HCT116 (cell line): ENCODE results near the gene SCGN. TPM values are rescaled to one million over a fixed set of nuclear protein-coding genes. Genes with fewer than 3 reads are reported as not detected.

Source experiments
- ATAC-seq: fragments of 200-7000 bp; cut with Tn5 transposase; 2 replicates; pipeline ENCODE4 v1.9.1; 2020; ENCODE audit warnings: mild to moderate bottlenecking, moderate library complexity
- BruUV-seq: library from RNA; stranded (reverse); fragments of 400-500 nt; replicated peaks from 2 replicates; lab custom pipeline; 2021; lab: Mats Ljungman, UMichigan
- CTCF ChIA-PET: fragments of 300-600 bp; sonication (Branson Sonifier 250); formaldehyde crosslinking; loops from one replicate; lab custom pipeline; 2021; ENCODE audit warnings: antibody characterized with exemption; lab: Charles Lee
- POLR2A ChIA-PET: fragments of 300-600, 350-600 bp; sonication (Branson Sonifier 250); formaldehyde crosslinking; loops from one replicate; lab custom pipeline; 2021; ENCODE audit warnings: antibody characterized with exemption; lab: Charles Lee
- RAD21 ChIA-PET, 2 experiments: fragments of 300-600 bp; sonication (Branson Sonifier 250); formaldehyde crosslinking; loops; one replicate each; lab custom pipeline; 2023; ENCODE audit warnings: low total read pairs in 2 of 2; ENCODE audit not compliant: uncharacterized antibody in 2 of 2, unreplicated experiment in 2 of 2, low non-redundant PET in 1 of 2; lab: Charles Lee
- DNase-seq: peaks from one replicate; pipeline ENCODE4 v3.0.0-alpha.2; 2010; ENCODE audit warnings: low read depth, low spot score
- H2AFZ ChIP-seq: fragments of 200-600 bp; shearing (Covaris generic), sonication (generic); 2 replicates; pipeline ENCODE4 v1.6.1; 2017; ENCODE audit warnings: low read depth, mixed run types, mixed read lengths, antibody characterized with exemption, low read length; ENCODE audit not compliant: poor library complexity, severe bottlenecking
- H3K27ac ChIP-seq: 2 replicates; pipeline ENCODE4 v1.5.1; 2012; ENCODE audit warnings: low read depth, low read length
- H3K27me3 ChIP-seq: fragments of 200-600 bp; sonication (generic); 2 replicates; pipeline ENCODE4 v1.6.1; 2016; ENCODE audit warnings: mixed run types, low read length, mixed read lengths; ENCODE audit not compliant: insufficient read depth
- H3K36me3 ChIP-seq, 2 experiments: fragments of 200-500 bp in 1 of 2; fragments of 200-600 bp in 1 of 2; sonication (Bioruptor generic) in 1 of 2; sonication (generic) in 1 of 2; 2 replicates each; pipeline versions ENCODE4 v1.5.1 to v1.6.1; 2014 to 2016; ENCODE audit warnings: low read length in 2 of 2, inconsistent platforms in 1 of 2, mixed read lengths in 1 of 2, mixed run types in 1 of 2; ENCODE audit not compliant: insufficient read depth in 2 of 2, control insufficient read depth in 1 of 2
- H3K4me1 ChIP-seq, 2 experiments: fragments of 200-600 bp in 1 of 2; sonication (generic) in 1 of 2; 2 replicates each; pipeline versions ENCODE4 v1.5.1 to v1.6.1; 2012 to 2017; ENCODE audit warnings: low read length in 2 of 2, inconsistent platforms in 1 of 2, mild to moderate bottlenecking in 1 of 2, mixed read lengths in 1 of 2, mixed run types in 1 of 2, moderate library complexity in 1 of 2; ENCODE audit not compliant: insufficient read depth in 2 of 2, control insufficient read depth in 1 of 2
- H3K4me2 ChIP-seq: fragments of 200-600 bp; sonication (generic); 2 replicates; pipeline ENCODE4 v1.6.1; 2017; ENCODE audit warnings: mixed run types, low read length, mixed read lengths
- H3K4me3 ChIP-seq, 2 experiments: fragments of 200-600 bp in 1 of 2; sonication (generic) in 1 of 2; replicated peaks in 1 of 2; 2 replicates each; pipeline ENCODE4 v1.5.1; 2011 to 2016; ENCODE audit warnings: low read length in 2 of 2, control low read depth in 1 of 2, low read depth in 1 of 2, mild to moderate bottlenecking in 1 of 2, mixed read lengths in 1 of 2, mixed run types in 1 of 2
- H3K79me2 ChIP-seq: fragments of 200-600 bp; sonication (generic); 2 replicates; pipeline ENCODE4 v1.6.1; 2017; ENCODE audit warnings: mild to moderate bottlenecking, mixed run types, low read length, moderate library complexity, mixed read lengths; ENCODE audit not compliant: insufficient read depth
- H3K9ac ChIP-seq: fragments of 200-600 bp; sonication (generic); 2 replicates; pipeline ENCODE4 v1.6.1; 2016; ENCODE audit warnings: low read length, mixed read lengths
- H3K9me2 ChIP-seq: fragments of 200-600 bp; sonication (generic), shearing (Covaris generic); 2 replicates; pipeline ENCODE4 v1.6.1; 2017; ENCODE audit warnings: mixed run types, mild to moderate bottlenecking, moderate library complexity; ENCODE audit not compliant: insufficient read depth
- H3K9me3 ChIP-seq, 2 experiments: fragments of 200-500 bp in 1 of 2; fragments of 200-600 bp in 1 of 2; sonication (Bioruptor generic) in 1 of 2; sonication (generic) in 1 of 2; 2 replicates each; pipeline ENCODE4 v1.6.1; 2014 to 2017; ENCODE audit warnings: low read length in 2 of 2, mixed read lengths in 2 of 2, inconsistent platforms in 1 of 2, low read depth in 1 of 2, mild to moderate bottlenecking in 1 of 2, mixed run types in 1 of 2, moderate library complexity in 1 of 2; ENCODE audit not compliant: control insufficient read depth in 1 of 2, insufficient read depth in 1 of 2
- H4K20me1 ChIP-seq: fragments of 200-600 bp; sonication (generic), shearing (Covaris generic); 2 replicates; pipeline ENCODE4 v1.6.1; 2017; ENCODE audit warnings: mixed run types, mild to moderate bottlenecking, moderate library complexity; ENCODE audit not compliant: insufficient read depth
- ATF3 ChIP-seq: IDR thresholded peaks from 2 replicates; pipeline ENCODE4 v1.6.1; 2012
- CBX3 ChIP-seq: IDR thresholded peaks from 2 replicates; pipeline ENCODE4 v1.6.1; 2012; ENCODE audit warnings: low read depth
- CEBPB ChIP-seq: IDR thresholded peaks from 2 replicates; pipeline ENCODE4 v1.6.1; 2012; ENCODE audit warnings: low read depth
- CTCF ChIP-seq, 3 experiments: fragments of 200-600 bp in 1 of 3; sonication (generic) in 1 of 3; IDR thresholded peaks in 2 of 3; conservative IDR thresholded peaks in 1 of 3; 2 replicates each; pipeline ENCODE4 v1.5.1; 2012 to 2017; ENCODE audit warnings: low read depth in 2 of 3, low read length in 2 of 3, antibody characterized with exemption in 1 of 3, borderline replicate concordance in 1 of 3, control low read depth in 1 of 3, mild to moderate bottlenecking in 1 of 3, mixed read lengths in 1 of 3, mixed run types in 1 of 3, moderate library complexity in 1 of 3; ENCODE audit not compliant: insufficient read depth in 1 of 3
- ELF1 ChIP-seq: IDR thresholded peaks from 2 replicates; pipeline ENCODE4 v1.6.1; 2012; ENCODE audit warnings: low read depth, borderline replicate concordance
- EZH2 ChIP-seq: fragments of 200-600 bp; sonication (generic); IDR thresholded peaks from 2 replicates; pipeline ENCODE4 v1.6.1; 2017; ENCODE audit warnings: antibody characterized with exemption, mixed run types
- FOSL1 ChIP-seq: IDR thresholded peaks from 2 replicates; pipeline ENCODE4 v1.6.1; 2012; ENCODE audit warnings: low read depth
- JUND ChIP-seq: IDR thresholded peaks from 2 replicates; pipeline ENCODE4 v1.6.1; 2012
- POLR2AphosphoS5 ChIP-seq: IDR thresholded peaks from 2 replicates; pipeline ENCODE4 v1.6.1; 2011; ENCODE audit warnings: mild to moderate bottlenecking, low read depth, low read length, moderate library complexity
- SP1 ChIP-seq: IDR thresholded peaks from 2 replicates; pipeline ENCODE4 v1.6.1; 2012; ENCODE audit warnings: low read depth
- SRF ChIP-seq: IDR thresholded peaks from 2 replicates; pipeline ENCODE4 v1.6.1; 2012; ENCODE audit warnings: low read depth
- TCF7L2 ChIP-seq: IDR thresholded peaks from 2 replicates; pipeline ENCODE4 v1.7.0; 2011; ENCODE audit warnings: borderline replicate concordance, inconsistent platforms; ENCODE audit not compliant: insufficient read depth, insufficient read length; ENCODE audit errors: extremely low read depth
- YY1 ChIP-seq: IDR thresholded peaks from 2 replicates; pipeline ENCODE4 v1.6.1; 2011; ENCODE audit warnings: low read length, low read depth, moderate library complexity, mild to moderate bottlenecking; ENCODE audit not compliant: insufficient replicate concordance; ENCODE audit errors: extremely low read depth
- ZBTB33 ChIP-seq: IDR thresholded peaks from 2 replicates; pipeline ENCODE4 v1.6.1; 2011; ENCODE audit warnings: mild to moderate bottlenecking, low read length, moderate library complexity; ENCODE audit not compliant: insufficient replicate concordance; ENCODE audit errors: extremely low read depth
- ZFX ChIP-seq: fragments of 450-650 bp; IDR thresholded peaks from 2 replicates; pipeline ENCODE4 v1.6.1; 2017
- intact Hi-C: fragments of 100-400 bp; cut with micrococcal nuclease; formaldehyde crosslinking; loops from 2 replicates; pipeline ENCODE4 v1.10.0; 2022
- total RNA-seq: library from RNA; stranded (reverse); gene quantifications from one replicate; pipeline ENCODE4 v1.2.1, GENCODE V29; 2021; ENCODE audit not compliant: unreplicated experiment

SCGN gene
- total RNA-seq, 1 experiment from 2014 or later = not detected

GRCh38 chr6:25714765-25715164 is 62.8 kb downstream of the SCGN start:
- H3K4me2 ChIP-seq = no peak overlapping the region
- CTCF ChIA-PET = no interaction called here
- TF ChIP-seq EZH2 (no peak), ZBTB33 (no peak), YY1 (no peak), CBX3 (no peak), TCF7L2 (no peak), CTCF (IDR thresholded peaks at IDR 0.05 in 2 of 3, conservative IDR thresholded peaks at IDR 0.05 in 1 of 3; ENCODE audit: borderline replicate concordance in 1 of 3, insufficient read depth in 1 of 3, low read depth in 2 of 3, low read length in 2 of 3) (no peak), SP1 (no peak), SRF (no peak), CEBPB (no peak), ZFX (no peak), ELF1 (no peak), FOSL1 (no peak), ATF3 (no peak), POLR2AphosphoS5 (no peak), JUND (no peak)
- no peaks in the 10 kb centered on the region for H3K9me3 ChIP-seq
- BruUV-seq = no TSS peak
- H3K36me3 ChIP-seq = no peaks in the 10 kb centered on the region
- ATAC-seq (no peak), DNase-seq (no peak)
- no peaks in the 10 kb centered on the region for H4K20me1 ChIP-seq
- H3K79me2 ChIP-seq = no peaks in the 10 kb centered on the region
- H3K4me1 ChIP-seq = no peaks in the 10 kb centered on the region
- H3K4me3 ChIP-seq = no peak overlapping the region
- no peak overlapping the region for H2AFZ ChIP-seq
- POLR2A ChIA-PET = no interaction called here
- H3K9ac ChIP-seq = no peak overlapping the region
- intact Hi-C loops = loop anchor here (10.0 kb wide), 1 partner anchor 280 kb away; no protein-coding TSS in a partner anchor
- H3K9me2 ChIP-seq = no peaks in the 10 kb centered on the region
- H3K27ac ChIP-seq = no peak overlapping the region
- H3K27me3 ChIP-seq = no peaks in the 10 kb centered on the region
- RAD21 ChIA-PET = no interaction called here
